K562 (cell line): ENCODE data around the gene CNTROB. TPM values are rescaled to one million over a fixed set of nuclear protein-coding genes. Genes with fewer than 3 reads are reported as not detected.

Experiments used
- CHD4 ChIP-seq: fragments of 200-600 bp; sonication (generic); IDR thresholded peaks from 3 replicates; pipeline ENCODE4 v1.6.1; 2012; ENCODE audit warnings: low read depth, mild to moderate bottlenecking, mixed read lengths, low read length, inconsistent platforms; ENCODE audit not compliant: insufficient read depth, insufficient replicate concordance, poor library complexity, severe bottlenecking
- E2F3 ChIP-seq: fragments of 250-450 bp; sonication (Bioruptor Pico); IDR thresholded peaks from 2 replicates; pipeline ENCODE4 v1.4.0; 2020; ENCODE audit warnings: mild to moderate bottlenecking
- RBM15 ChIP-seq: fragments of 200-400 bp; formaldehyde crosslinking; IDR thresholded peaks from 2 replicates; pipeline ENCODE4 v1.6.1; 2018; ENCODE audit warnings: mild to moderate bottlenecking, low read length, moderate library complexity; ENCODE audit not compliant: insufficient read depth
- RUNX1 ChIP-seq: sonication (generic); IDR thresholded peaks from 2 replicates; pipeline ENCODE4 v1.6.1; 2016; ENCODE audit warnings: antibody characterized with exemption, low read depth
- SIRT6 ChIP-seq: IDR thresholded peaks from one replicate; pipeline ENCODE4 v1.6.1; 2012; ENCODE audit warnings: low read depth, mild to moderate bottlenecking, control low read depth, inconsistent platforms, low read length, moderate library complexity
- TCFL5 ChIP-seq: fragments of 250-450 bp; sonication (Bioruptor Pico); conservative IDR thresholded peaks from 2 replicates; pipeline ENCODE4 v1.6.1; 2021; ENCODE audit warnings: mild to moderate bottlenecking, moderate library complexity, matching md5 sums
- WHSC1 ChIP-seq: IDR thresholded peaks from one replicate; pipeline ENCODE4 v1.6.1; 2012; ENCODE audit warnings: low read length, control low read depth, inconsistent platforms
- ZC3H4 ChIP-seq: sonication (generic); formaldehyde crosslinking; IDR thresholded peaks from 2 replicates; pipeline ENCODE4 v1.9.0; 2021; ENCODE audit warnings: missing genetic modification reagents, borderline replicate concordance
- polyA plus RNA-seq, 8 experiments: library from polyadenylated mRNA; depleted of rRNA in 4 of 8; stranded (reverse) in 5 of 8; unstranded in 3 of 8; fragments of >200 nt; fragmentation: Nextera tagmentation in 2 of 8; fragmentation: Illumina TruSeq in 1 of 8; extraction: Ambion mirVana in 2 of 8; extraction: Trizol in 1 of 8; gene quantifications; 2 replicates each; pipeline versions ENCODE4 v1.2.1 to v1.2.3, GENCODE V29; 2011 to 2014; ENCODE audit warnings: inconsistent platforms in 1 of 8, missing spikeins in 1 of 8
- total RNA-seq, 7 experiments: library from RNA; depleted of rRNA in 6 of 7; stranded (reverse); fragments of >200 nt in 6 of 7; fragmentation: Illumina TruSeq in 2 of 7; extraction: Trizol in 2 of 7; gene quantifications; 2 replicates each; pipeline versions ENCODE4 v1.2.1 to v1.2.3, GENCODE V29; 2011 to 2021; ENCODE audit warnings: low replicate concordance in 1 of 7
- TF ChIP-seq, protein P1 (sequence below): sonication (generic); formaldehyde crosslinking; IDR thresholded peaks from 2 replicates; pipeline ENCODE4 v1.9.0; 2022; ENCODE audit warnings: mild to moderate bottlenecking, missing genetic modification reagents
- TF ChIP-seq, protein P2 (sequence below): fragments of 250-450 bp; sonication (Bioruptor Pico); IDR thresholded peaks from 2 replicates; pipeline ENCODE4 v1.8.0; 2021; ENCODE audit warnings: mild to moderate bottlenecking, moderate library complexity
- TF ChIP-seq, protein P3 (sequence below), 2 experiments: fragments of 450-650 bp; conservative IDR thresholded peaks; 2 replicates each; pipeline ENCODE4 v1.6.1; 2017; ENCODE audit warnings: mild to moderate bottlenecking in 2 of 2, moderate library complexity in 2 of 2
- TF ChIP-seq, protein P4 (sequence below), 2 experiments: fragments of 450-650 bp in 1 of 2; sonication (generic) in 1 of 2; formaldehyde crosslinking in 1 of 2; IDR thresholded peaks in 1 of 2; conservative IDR thresholded peaks in 1 of 2; 2 replicates each; pipeline versions ENCODE4 v1.6.1 to v1.8.1; 2016 to 2023; ENCODE audit warnings: mild to moderate bottlenecking in 2 of 2, moderate library complexity in 2 of 2, inconsistent platforms in 1 of 2, missing genetic modification reagents in 1 of 2
- TF ChIP-seq, protein P5 (sequence below): sonication (generic); formaldehyde crosslinking; IDR thresholded peaks from 2 replicates; pipeline ENCODE4 v1.8.1; 2023; ENCODE audit warnings: mild to moderate bottlenecking, missing genetic modification reagents
- TF ChIP-seq, protein P6 (sequence below): sonication (generic); formaldehyde crosslinking; IDR thresholded peaks from 2 replicates; pipeline ENCODE4 v1.8.0; 2022; ENCODE audit warnings: mild to moderate bottlenecking, missing genetic modification reagents

The CNTROB gene
- total and polyA plus RNA-seq, 9 of the 15 experiments (the other 6 are each of a cell fraction or from before 2014, with no cell fraction given) = 1.9 to 33.3 (median 23.0) TPM

DNA sequence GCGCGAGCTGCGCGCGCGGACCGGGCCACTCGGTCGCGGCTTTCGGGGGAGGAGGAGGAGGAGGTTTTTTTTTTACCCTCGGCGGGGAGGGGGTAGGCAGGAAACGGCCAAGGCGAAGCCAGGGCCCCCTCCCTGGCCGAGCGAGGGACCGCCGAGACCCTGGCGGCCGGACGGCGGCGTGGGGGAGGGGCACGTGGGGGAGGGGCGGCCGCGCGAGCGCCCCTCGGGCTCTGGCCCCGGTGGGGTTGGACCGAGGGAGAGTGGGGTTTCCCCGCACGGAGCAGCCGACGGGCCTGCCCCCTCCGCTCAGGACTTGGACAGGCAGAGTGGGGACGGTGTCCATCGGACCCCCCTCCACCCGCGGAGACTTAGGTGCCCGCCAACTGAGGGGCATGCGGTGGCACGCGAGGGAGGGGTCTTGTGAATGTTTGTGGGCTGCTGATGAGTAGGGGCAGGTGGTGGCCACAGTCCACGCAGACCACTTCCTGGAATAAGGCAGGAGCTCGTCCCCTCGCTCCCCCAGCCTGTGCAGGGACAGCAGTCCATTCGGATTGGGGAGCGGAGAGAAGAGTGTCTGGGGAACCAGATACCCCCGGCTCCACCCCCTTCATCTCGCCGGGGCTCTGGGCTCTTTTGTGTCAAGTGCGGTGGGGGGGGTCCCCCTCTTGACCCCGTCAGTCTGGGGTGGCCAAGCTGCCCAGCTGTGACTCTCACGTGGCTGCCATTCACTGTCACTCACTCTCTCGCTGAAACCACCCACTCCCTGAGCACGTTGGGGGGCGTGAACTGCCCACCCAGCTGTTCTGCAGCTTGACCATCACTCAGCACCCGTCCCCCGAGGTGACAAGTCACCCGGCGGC lies 46.4 kb upstream of the CNTROB start (continued):
- TF ChIP-seq, protein P1, sequence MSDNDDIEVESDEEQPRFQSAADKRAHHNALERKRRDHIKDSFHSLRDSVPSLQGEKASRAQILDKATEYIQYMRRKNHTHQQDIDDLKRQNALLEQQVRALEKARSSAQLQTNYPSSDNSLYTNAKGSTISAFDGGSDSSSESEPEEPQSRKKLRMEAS (CRISPR knock-in tag) = peak; percentile 69
- TF ChIP-seq, protein P2, sequence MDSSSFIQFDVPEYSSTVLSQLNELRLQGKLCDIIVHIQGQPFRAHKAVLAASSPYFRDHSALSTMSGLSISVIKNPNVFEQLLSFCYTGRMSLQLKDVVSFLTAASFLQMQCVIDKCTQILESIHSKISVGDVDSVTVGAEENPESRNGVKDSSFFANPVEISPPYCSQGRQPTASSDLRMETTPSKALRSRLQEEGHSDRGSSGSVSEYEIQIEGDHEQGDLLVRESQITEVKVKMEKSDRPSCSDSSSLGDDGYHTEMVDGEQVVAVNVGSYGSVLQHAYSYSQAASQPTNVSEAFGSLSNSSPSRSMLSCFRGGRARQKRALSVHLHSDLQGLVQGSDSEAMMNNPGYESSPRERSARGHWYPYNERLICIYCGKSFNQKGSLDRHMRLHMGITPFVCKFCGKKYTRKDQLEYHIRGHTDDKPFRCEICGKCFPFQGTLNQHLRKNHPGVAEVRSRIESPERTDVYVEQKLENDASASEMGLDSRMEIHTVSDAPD (CRISPR knock-in tag) = no peak
- no peak for TF ChIP-seq E2F3 (CRISPR knock-in tag)
- TF ChIP-seq, protein P3, sequence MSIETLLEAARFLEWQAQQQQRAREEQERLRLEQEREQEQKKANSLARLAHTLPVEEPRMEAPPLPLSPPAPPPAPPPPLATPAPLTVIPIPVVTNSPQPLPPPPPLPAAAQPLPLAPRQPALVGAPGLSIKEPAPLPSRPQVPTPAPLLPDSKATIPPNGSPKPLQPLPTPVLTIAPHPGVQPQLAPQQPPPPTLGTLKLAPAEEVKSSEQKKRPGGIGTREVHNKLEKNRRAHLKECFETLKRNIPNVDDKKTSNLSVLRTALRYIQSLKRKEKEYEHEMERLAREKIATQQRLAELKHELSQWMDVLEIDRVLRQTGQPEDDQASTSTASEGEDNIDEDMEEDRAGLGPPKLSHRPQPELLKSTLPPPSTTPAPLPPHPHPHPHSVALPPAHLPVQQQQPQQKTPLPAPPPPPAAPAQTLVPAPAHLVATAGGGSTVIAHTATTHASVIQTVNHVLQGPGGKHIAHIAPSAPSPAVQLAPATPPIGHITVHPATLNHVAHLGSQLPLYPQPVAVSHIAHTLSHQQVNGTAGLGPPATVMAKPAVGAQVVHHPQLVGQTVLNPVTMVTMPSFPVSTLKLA (conservative IDR thresholded peaks at IDR 0.05) = peak; percentile 83 to 92
- TF ChIP-seq RUNX1 = no peak
- TF ChIP-seq ZC3H4 = no peak
- peak; percentile 11 for TF ChIP-seq CHD4
- TF ChIP-seq TCFL5 (CRISPR knock-in tag) = no peak
- TF ChIP-seq, protein P4, sequence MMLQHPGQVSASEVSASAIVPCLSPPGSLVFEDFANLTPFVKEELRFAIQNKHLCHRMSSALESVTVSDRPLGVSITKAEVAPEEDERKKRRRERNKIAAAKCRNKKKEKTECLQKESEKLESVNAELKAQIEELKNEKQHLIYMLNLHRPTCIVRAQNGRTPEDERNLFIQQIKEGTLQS (IDR thresholded peaks at IDR 0.05) = no peak
- TF ChIP-seq, protein P4 (CRISPR knock-in tag; conservative IDR thresholded peaks at IDR 0.05) = no peak
- TF ChIP-seq, protein P5, sequence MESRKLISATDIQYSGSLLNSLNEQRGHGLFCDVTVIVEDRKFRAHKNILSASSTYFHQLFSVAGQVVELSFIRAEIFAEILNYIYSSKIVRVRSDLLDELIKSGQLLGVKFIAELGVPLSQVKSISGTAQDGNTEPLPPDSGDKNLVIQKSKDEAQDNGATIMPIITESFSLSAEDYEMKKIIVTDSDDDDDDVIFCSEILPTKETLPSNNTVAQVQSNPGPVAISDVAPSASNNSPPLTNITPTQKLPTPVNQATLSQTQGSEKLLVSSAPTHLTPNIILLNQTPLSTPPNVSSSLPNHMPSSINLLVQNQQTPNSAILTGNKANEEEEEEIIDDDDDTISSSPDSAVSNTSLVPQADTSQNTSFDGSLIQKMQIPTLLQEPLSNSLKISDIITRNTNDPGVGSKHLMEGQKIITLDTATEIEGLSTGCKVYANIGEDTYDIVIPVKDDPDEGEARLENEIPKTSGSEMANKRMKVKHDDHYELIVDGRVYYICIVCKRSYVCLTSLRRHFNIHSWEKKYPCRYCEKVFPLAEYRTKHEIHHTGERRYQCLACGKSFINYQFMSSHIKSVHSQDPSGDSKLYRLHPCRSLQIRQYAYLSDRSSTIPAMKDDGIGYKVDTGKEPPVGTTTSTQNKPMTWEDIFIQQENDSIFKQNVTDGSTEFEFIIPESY = no peak
- no peak for TF ChIP-seq WHSC1
- TF ChIP-seq, protein P6, sequence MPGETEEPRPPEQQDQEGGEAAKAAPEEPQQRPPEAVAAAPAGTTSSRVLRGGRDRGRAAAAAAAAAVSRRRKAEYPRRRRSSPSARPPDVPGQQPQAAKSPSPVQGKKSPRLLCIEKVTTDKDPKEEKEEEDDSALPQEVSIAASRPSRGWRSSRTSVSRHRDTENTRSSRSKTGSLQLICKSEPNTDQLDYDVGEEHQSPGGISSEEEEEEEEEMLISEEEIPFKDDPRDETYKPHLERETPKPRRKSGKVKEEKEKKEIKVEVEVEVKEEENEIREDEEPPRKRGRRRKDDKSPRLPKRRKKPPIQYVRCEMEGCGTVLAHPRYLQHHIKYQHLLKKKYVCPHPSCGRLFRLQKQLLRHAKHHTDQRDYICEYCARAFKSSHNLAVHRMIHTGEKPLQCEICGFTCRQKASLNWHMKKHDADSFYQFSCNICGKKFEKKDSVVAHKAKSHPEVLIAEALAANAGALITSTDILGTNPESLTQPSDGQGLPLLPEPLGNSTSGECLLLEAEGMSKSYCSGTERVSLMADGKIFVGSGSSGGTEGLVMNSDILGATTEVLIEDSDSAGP (CRISPR knock-in tag) = no peak
- TF ChIP-seq SIRT6 = no peak
- no peak for TF ChIP-seq RBM15
